Measurements from ENCODE around the gene TMEM62.
"Not testable (repeated sequence)": the region's sequence is repeated elsewhere in the genome, so short reads cannot be mapped to it uniquely, and the experiment has no call there.

TMEM62 gene

DNA sequence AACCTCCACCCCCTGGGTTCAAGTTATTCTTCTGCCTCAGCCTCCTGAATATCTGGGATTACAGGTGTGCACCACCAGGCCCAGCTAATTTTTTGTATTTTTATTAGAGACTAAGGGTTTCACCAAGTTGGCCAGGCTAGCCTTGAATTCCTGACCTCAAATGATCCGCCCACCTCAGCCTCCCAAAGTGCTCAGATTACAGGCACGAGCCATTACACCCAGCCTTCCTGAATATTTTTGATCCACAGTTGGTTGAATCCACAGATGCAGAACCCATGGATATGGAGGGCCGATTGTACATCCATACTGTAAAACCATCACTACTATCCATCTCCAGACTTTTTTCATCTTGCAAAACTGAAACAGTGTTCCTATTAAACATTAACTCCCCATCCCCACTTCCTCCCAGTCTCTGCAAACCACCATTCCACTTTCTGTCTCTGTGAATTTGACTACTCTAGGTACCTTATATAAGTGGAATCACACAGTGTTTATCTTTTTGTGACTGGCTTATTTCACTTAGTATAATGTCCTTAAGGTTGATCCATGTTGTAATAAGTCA lies 8.2 kb upstream of the TMEM62 start:
- DNase-seq, result no peak

GRCh38 chr15:43126356-43126755 lies 7.0 kb upstream of the TMEM62 start:
- no peak for DNase-seq

DNA sequence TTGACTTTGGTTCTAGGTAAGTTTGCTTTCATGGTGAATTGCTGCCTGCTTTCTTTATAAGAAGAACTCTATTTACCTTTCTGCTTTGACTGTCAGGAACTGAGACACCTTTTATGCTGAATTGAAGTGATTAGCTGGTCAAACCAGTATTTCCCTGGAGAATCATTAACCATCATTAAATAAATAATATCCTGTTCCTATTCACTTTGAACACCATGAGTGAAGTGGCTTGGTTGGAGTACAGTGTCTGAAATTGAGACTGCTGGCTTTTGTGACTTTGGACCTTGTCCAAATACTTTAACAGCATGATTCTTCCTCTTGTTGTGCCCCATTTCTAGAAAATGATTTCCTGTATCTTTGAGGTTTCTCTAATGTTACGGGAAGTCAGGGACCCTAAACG lies 5.6 kb upstream of the TMEM62 start:
- DNase-seq, result no peak

DNA sequence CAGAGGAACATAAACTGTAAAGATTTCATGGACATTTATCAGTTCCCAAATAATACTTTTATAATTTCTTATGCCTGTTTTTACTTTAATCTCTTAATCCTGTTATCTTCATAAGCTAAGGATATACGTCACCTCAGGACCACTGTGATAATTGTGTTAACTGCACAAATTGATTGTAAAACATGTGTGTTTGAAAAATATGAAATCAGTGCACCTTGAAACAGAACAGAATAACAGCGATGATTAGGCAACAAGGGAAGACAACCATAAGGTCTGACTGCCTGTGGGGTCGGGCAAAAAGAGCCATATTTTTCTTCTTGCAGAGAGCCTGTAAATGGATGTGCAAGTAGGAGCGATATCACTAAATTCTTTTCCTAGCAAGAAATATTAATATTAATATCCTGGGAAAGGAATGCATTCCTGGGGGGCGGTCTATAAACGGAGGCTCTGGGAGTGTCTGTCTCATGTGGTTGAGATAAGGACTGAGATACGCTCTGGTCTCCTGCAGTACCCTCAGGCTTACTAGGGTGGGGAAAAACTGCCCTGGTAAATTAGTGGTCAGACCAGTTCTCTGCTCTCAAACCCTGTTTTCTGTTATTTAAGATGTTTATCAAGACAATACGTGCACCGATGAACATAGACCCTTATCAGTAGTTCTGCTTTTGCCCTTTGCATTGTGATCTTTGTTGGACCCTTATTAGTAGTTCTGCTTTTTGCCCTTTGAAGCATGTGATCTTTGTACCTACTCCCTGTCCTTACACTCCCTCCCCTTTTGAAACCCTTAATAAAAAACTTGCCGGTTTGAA lies 5.0 kb upstream of the TMEM62 start:
- not testable (repeated sequence) for DNase-seq

GRCh38 chr15:43128980-43129335 lies 4.4 kb upstream of the TMEM62 start:
- DNase-seq, result no peak

- no peak for DNase-seq
These were observed 456 bp upstream of the TMEM62 start for GRCh38 chr15:43132830-43133429.

DNA sequence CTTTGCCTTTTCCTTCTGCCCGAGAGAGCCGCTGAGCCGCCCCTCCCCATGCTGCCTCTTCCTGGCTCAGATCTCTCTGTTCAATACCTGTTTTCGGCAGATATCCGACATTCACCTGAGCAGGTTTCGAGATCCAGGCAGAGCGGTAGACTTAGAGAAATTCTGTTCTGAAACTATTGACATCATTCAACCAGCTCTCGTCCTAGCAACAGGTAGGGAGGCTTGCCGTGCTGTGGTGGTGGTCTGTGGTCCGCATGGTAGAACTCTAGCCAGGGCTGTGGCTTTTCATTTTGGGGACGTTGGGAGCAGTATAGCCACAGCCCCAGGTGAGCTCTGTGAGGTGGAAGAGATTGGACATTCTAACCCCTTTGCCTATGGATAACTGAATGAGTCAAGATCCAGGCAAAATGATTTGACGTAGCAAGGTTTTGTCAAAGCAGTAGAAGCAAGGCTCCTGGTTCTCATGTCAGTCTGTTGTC lies 810 bp downstream of the TMEM62 start:
- DNase-seq, result no peak

DNA sequence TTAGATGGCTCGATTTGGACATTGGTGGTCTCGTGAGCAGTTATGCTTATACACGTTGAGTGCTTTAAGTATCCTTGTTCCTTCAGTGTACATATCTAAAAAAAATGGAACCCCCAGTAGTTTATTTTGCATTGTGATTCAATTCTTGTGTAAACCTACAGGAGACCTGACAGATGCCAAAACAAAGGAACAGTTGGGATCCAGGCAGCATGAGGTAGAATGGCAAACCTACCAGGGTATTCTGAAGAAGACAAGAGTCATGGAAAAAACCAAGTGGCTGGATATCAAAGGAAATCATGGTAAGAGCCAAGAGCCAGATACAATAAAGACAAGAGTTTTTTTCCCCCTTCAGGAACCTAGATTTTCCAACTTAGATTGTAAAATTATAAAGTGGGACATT lies 2.0 kb downstream of the TMEM62 start:
- DNase-seq, result no peak

- no peak for DNase-seq
These were observed 10.0 kb downstream of the TMEM62 start for GRCh38 chr15:43143203-43143941.

GRCh38 chr15:43144512-43144911 lies 11.1 kb downstream of the TMEM62 start:
- no peak for DNase-seq

- no peak for DNase-seq
These were observed 12.8 kb downstream of the TMEM62 start for GRCh38 chr15:43146184-43146583.

DNA sequence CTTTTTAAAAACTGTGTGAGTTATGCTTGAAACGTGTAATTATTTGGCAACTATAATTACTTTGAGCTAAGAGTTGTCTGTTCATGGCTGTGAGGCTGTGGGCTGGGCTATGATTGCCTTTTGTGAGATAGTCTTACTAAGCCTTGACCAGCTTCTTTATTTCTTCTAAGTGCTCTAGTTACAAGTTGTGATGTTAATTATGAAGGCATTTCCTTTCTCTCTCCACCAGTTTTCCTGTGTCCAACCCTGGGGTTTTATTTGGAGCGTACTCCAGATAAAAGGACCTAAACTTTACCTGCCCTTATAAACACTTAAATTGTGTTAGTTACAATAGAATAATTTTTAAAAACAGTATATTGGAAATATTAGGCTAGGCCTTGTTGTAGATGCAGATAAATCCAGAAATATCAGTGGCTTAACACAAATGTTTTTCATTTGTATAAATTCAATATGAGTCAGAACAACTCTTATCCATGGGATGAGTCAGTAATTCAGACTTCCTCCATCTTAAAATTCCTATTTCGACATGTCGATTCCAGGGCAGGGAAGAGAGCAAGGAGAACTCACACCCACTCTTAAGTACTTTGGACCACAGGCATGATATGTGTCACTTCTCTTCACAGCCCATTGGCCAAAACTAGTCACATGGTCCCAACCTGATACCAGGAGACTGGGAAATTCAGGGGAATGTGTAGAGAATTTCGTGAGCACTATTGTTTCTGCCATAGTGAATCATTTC lies 17.0 kb downstream of the TMEM62 start:
- no peak for DNase-seq

DNA sequence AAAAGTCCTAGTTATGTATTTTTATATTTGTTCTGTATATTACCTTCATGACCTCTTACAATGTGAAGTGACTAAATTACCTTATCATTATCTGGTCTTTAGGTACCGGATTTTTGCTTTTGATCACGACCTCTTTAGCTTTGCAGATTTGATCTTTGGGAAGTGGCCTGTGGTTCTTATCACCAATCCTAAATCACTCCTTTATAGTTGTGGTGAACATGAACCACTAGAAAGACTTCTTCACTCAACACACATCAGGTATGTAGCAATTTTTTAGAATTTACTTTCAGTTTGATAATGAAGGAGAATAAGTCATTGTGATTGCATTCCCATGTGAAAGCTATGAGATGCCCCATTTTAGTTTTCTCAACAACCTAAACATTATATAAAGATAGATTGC lies 18.3 kb downstream of the TMEM62 start:
- DNase-seq, result no peak

DNA sequence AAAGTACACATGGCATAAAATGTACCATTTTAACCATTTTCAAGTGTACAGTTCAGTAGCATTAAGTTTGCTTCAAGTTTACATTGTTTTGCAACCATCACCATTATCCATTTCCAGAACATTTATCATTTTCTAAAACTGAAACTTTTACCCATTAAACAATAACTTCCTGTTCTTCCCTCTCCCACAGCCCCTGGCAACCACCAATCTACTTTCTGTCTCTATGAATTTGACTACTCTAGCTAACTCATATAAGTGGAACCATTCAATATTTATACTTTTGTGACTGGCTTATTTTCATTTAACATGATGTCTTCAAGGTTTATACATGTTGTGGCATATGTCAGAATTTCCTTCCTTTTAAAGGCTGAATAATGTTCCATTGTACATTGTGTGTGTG lies 19.9 kb downstream of the TMEM62 start:
- DNase-seq, result no peak

- no peak for DNase-seq
These were observed 32.5 kb downstream of the TMEM62 start for GRCh38 chr15:43165801-43166325.

GRCh38 chr15:43167261-43167660 lies 33.9 kb downstream of the TMEM62 start:
- DNase-seq, result not testable (repeated sequence)

DNA sequence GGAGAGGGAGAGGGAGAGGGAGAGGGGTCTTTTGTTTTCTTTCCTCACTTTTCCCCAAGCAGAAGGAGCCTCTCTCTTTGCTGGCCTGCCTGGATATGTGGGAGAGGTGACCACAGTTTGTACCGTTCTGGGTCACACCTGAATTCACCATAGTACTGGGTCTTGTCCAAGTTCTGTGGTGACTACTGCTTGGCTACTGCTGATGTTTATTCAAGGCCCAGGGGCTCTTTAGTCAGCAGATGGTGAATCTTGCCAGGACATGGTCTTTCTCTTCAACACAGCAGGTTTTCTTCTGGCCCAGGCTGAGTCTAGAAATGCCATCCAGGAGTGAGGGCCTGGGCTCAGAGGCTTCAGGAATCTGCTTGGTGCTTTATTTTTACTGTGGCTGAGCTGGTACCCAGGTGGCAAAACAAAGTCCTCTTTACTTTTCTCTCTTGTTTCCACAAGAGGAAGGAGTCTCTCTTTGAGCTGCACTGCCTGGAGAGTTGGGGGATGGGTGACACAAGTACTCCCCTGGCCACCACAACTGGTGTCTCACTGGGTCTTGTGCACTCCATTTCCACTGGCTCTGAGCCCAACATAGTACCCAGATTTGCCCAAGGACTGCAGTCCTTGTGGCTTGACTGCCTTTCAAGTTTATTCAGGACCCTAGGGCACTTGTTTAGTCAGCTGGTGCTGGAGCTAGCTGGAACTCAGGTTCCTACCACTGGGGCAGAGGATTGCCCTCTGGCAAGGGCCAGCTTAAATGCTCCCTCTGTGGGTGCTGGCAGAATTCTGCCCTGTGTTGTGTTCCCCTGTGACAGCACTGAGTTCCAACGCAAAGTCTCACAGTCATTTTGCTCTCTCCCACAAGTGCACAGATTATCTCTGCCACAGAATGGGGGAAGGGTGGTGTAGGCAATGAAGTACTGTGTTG lies 35.1 kb downstream of the TMEM62 start:
- no peak for DNase-seq

GRCh38 chr15:43169888-43170287 lies 36.5 kb downstream of the TMEM62 start:
- no peak for DNase-seq

- not testable (repeated sequence) for DNase-seq
These were observed 42.4 kb downstream of the TMEM62 start for GRCh38 chr15:43175656-43176309.

- DNase-seq, result not testable (repeated sequence)
These were observed 43.8 kb downstream of the TMEM62 start for GRCh38 chr15:43177147-43177546.

- DNase-seq, result no peak
These were observed 49.9 kb downstream of the TMEM62 start for GRCh38 chr15:43183270-43183669.

Measured in activated T-cell treated with anti-CD3 and anti-CD28 coated beads for 4 hours (primary cell).